Skeletal muscle tissue (tissue), 4 donors: ENCODE data around the gene GLI3. TPM values are rescaled to one million over a fixed set of nuclear protein-coding genes. Genes with fewer than 3 reads are reported as not detected.

Experiments
- H3K27ac ChIP-seq: one replicate; pipeline ENCODE4 v1.7.0; 2013; ENCODE audit warnings: mild to moderate bottlenecking, low read depth, low read length, inconsistent platforms
- H3K27me3 ChIP-seq, 3 donors: one replicate each; pipeline ENCODE4 v1.7.0; 2013; ENCODE audit warnings: low read length in 3 of 3; ENCODE audit not compliant: control insufficient read depth in 3 of 3, insufficient read depth in 3 of 3
- H3K36me3 ChIP-seq, 3 donors: one replicate each; pipeline ENCODE4 v1.7.0; 2013; ENCODE audit warnings: low read length in 3 of 3; ENCODE audit not compliant: control insufficient read depth in 3 of 3, insufficient read depth in 3 of 3
- H3K4me1 ChIP-seq, 3 donors: one replicate each; pipeline ENCODE4 v1.7.0; 2013; ENCODE audit warnings: low read length in 3 of 3, mild to moderate bottlenecking in 3 of 3; ENCODE audit not compliant: control insufficient read depth in 3 of 3, insufficient read depth in 3 of 3
- H3K4me3 ChIP-seq, 3 donors: one replicate each; pipeline ENCODE4 v1.7.0; 2013; ENCODE audit warnings: low read length in 3 of 3
- H3K9ac ChIP-seq, 3 donors: one replicate each; pipeline ENCODE4 v1.7.0; 2013; ENCODE audit warnings: low read length in 3 of 3, mild to moderate bottlenecking in 3 of 3, moderate library complexity in 2 of 3, low read depth in 1 of 3
- H3K9me3 ChIP-seq, 3 donors: one replicate each; pipeline ENCODE4 v1.7.0; 2013; ENCODE audit warnings: low read length in 3 of 3; ENCODE audit not compliant: control insufficient read depth in 3 of 3
- total RNA-seq: library from RNA; depleted of rRNA; stranded (reverse); fragments of >200 nt; gene quantifications from one replicate; pipeline ENCODE4 v1.2.3, GENCODE V29; 2014
- donor health status: Osteomylitis.

Gene GLI3
- total RNA-seq, 1 donor from 2014 or later = 13.6 TPM

DNA sequence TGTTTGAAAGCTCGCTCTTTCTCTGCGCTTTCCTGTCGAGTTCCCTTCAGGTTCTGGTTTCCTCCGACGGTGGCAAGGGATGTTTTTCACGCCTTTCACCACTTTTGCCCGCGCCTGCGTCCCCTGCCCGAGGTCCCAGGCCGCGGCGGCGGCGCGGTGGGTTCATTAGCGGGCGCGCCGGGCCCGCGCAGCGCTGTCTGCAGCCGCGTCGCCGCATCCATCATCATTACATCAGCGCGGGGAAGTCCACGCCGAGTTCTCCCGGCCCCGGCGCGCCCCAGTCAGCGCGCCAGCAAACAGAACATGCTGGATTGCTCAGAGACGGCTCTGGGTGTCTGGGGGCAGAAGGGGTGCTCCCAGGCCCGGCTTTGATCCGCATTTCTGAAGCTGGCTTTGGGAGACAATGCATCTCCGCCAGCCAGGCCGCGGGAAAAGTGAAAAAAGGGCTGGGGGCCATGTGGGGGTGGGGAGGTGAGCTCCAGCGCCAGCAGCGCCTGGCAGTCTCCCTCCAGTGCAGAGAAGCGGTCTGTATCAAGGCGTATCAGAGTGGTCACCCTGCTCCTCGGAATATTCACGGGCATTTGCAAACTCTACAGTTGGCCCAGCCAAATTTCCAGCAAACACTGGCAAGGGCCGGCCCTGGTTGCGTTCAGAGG is 8.9 kb downstream of the GLI3 start:
- H3K27me3 ChIP-seq = peaks cover 3 to 8% (median 8%) of the 10 kb centered on the region in 3 donors
- no peak overlapping the region for H3K9ac ChIP-seq
- no peak overlapping the region for H3K27ac ChIP-seq
- H3K9me3 ChIP-seq = no peaks in the 10 kb centered on the region
- peaks cover 0 to 5% (median 0%) of the 10 kb centered on the region in 3 donors for H3K4me1 ChIP-seq
- peak overlapping the region in 2 of 3 donors; percentile 23 to 41 for H3K4me3 ChIP-seq
- H3K36me3 ChIP-seq = no peaks in the 10 kb centered on the region

DNA sequence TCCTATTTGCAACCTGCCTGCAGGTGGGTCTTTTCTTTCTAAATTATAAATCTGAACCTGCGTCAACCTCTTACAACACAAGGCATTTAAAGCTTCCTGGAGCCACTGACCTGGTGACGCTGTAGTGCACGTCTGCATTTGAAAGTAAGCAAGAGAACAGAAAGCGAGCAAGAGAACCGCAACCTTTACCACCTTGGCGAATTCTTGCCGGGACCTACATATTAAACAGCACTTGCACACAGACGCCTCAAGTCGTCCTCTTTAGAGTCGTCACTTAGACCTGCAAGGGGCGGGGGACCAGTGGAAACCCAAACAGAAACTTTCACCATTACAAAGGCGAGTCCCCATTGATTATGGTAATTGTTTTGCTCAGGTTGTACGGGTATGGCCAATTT is 9.5 kb downstream of the GLI3 start:
- Histone ChIP-seq H3K9ac (no peak overlapping the region), H3K4me1 (peaks cover 0 to 5% (median 0%) of the 10 kb centered on the region in 3 donors), H3K36me3 (no peaks in the 10 kb centered on the region), H3K9me3 (no peaks in the 10 kb centered on the region), H3K4me3 (peak overlapping the region in 2 of 3 donors; percentile 23 to 41), H3K27me3 (peaks cover 3 to 8% (median 8%) of the 10 kb centered on the region in 3 donors), H3K27ac (no peak overlapping the region)

DNA sequence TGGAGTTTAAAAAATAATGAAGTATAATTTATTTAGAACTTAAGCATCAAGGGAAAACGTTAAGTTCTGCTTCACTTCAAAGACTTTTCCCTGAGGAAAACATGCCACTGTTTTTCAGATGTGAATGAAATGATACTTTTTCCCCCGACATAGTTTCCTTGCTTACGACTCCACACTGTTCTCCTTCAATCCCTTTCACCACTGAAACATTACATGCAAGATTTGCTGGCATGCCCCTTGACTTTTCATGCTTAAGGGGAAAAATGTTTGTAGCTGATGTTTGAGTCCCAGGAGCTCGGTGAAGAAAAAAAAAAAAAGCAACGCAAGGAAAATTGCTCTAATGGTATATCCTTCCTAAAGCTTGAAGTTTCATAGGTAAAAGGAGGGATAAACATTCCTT is 10.0 kb downstream of the GLI3 start:
- no peaks in the 10 kb centered on the region for H3K9me3 ChIP-seq
- no peak overlapping the region for H3K9ac ChIP-seq
- no peak overlapping the region for H3K4me3 ChIP-seq
- H3K4me1 ChIP-seq = peaks cover 0 to 5% (median 0%) of the 10 kb centered on the region in 3 donors
- H3K27me3 ChIP-seq = peaks cover 3 to 8% (median 8%) of the 10 kb centered on the region in 3 donors
- no peak overlapping the region for H3K27ac ChIP-seq
- H3K36me3 ChIP-seq = peaks cover 0 to 2% (median 0%) of the 10 kb centered on the region in 3 donors

DNA sequence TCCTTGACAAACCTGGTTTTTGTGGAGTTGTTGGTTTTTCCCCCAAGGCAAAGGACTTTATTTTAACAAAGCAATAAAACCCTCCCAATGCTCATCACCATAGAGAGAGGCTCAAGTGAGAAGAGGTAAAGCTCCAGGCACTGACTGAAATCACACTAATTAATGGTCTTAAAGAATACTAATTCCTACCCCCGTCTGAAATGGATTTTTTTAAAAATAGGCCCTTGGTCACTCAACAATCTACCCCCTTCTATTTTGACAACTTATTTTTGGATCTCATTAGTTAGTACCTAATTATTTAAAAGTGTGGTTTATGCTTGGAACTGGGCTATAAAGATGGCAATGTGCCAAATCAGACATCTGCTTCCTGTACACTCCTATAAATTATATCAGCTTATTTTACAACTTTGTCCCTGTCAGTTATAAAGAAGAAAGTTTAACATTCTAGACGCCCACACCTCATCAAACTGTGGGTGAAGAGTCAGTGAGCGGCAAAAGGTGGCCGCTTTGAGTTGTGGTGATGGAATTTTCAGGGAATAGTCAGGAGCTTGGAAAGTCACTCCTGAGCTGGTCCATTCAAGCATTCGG is 10.6 kb downstream of the GLI3 start:
- Histone ChIP-seq H3K36me3 (peaks cover 0 to 4% (median 0%) of the 10 kb centered on the region in 3 donors), H3K27ac (no peak overlapping the region), H3K4me1 (peaks cover 0 to 5% (median 0%) of the 10 kb centered on the region in 3 donors), H3K27me3 (peaks cover 3 to 8% (median 8%) of the 10 kb centered on the region in 3 donors), H3K4me3 (no peak overlapping the region), H3K9ac (no peak overlapping the region), H3K9me3 (no peaks in the 10 kb centered on the region)

DNA sequence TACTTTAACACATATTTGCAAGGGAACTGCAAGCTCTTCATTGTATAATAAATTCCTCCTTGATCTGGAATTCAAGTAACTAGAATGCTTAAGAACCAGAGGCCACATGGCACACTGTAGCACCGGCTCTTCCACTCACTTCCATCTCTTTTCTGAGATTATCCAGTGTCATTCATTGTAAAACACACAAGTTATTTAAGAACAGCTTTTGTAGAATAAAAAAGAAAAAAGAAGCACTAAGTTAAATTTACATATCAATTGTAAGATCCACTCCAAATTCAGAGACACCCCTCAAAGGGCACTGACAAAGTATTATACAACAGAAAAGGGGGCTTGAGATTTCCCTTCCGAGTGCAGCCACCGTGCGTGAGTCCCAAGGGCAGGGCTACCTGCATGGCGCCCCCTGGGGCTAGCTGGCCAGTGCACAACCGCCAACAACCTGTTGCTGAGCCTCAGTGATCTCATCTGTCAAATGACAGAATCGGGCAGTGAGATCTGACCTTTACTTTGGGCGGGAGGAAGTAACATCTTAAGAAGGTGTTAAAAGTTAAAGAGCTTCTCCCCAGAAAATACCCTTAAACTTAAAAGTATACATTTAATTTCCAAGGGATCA is 12.5 kb downstream of the GLI3 start:
- no peak overlapping the region for H3K9ac ChIP-seq
- no peak overlapping the region for H3K4me3 ChIP-seq
- H3K9me3 ChIP-seq = no peaks in the 10 kb centered on the region
- peaks cover 3 to 5% (median 5%) of the 10 kb centered on the region in 3 donors for H3K27me3 ChIP-seq
- H3K4me1 ChIP-seq = peaks cover 0 to 5% (median 4%) of the 10 kb centered on the region in 3 donors
- H3K27ac ChIP-seq = no peak overlapping the region
- H3K36me3 ChIP-seq = peaks cover 0 to 4% (median 0%) of the 10 kb centered on the region in 3 donors

DNA sequence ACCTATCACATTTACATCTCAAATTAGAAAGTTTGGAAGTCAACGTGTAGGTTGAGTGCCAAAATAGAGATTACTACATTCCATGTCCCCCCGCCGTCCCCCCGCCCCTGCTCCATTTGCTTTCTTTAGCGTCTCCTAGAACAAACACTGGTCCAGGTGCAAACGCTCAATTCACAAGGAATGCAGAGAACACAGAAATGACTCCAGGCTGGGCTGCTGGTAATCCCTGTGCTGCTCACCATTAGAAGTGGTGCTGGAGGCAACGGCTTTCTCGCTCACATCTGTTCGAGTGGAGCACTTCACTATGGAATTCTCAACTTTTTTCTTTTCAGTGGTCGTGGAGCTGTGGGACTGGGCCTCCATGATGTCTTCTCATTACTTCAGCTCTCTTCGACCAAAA is 14.1 kb downstream of the GLI3 start:
- no peak overlapping the region for H3K27ac ChIP-seq

DNA sequence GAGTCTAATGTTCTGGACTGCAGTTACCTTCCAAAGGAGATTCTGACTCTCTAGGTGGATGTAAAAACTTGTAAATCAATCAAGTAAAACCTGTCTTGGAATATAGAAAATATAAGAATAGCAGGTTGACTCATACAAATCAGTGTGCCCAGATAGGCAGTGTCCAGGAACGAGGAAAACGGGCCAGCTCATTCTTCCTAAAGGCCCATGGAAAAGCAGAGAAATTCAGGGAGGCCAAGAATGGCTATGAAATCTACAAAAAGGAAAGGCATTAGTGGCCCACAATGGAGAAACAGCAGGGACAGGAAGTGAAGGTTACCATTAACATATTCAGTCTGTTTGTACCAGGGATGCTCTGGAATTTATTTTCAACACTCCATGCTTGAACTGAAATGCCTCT is 14.9 kb downstream of the GLI3 start:
- no peaks in the 10 kb centered on the region for H3K9me3 ChIP-seq
- peaks cover 0 to 4% (median 0%) of the 10 kb centered on the region in 3 donors for H3K36me3 ChIP-seq
- no peak overlapping the region for H3K9ac ChIP-seq
- no peak overlapping the region for H3K27ac ChIP-seq
- no peak overlapping the region for H3K4me3 ChIP-seq
- no peaks in the 10 kb centered on the region for H3K27me3 ChIP-seq
- peaks cover 0 to 5% (median 0%) of the 10 kb centered on the region in 3 donors for H3K4me1 ChIP-seq

More for the DNA sequence above, 14.1 kb downstream of the GLI3 start:
- Histone ChIP-seq H3K36me3 (peaks cover 0 to 4% (median 0%) of the 10 kb centered on the region in 3 donors), H3K4me3 (no peak overlapping the region), H3K27me3 (peaks cover 0 to 3% (median 0%) of the 10 kb centered on the region in 3 donors), H3K9ac (no peak overlapping the region), H3K4me1 (peaks cover 0 to 4% (median 4%) of the 10 kb centered on the region in 3 donors), H3K9me3 (no peaks in the 10 kb centered on the region)

DNA sequence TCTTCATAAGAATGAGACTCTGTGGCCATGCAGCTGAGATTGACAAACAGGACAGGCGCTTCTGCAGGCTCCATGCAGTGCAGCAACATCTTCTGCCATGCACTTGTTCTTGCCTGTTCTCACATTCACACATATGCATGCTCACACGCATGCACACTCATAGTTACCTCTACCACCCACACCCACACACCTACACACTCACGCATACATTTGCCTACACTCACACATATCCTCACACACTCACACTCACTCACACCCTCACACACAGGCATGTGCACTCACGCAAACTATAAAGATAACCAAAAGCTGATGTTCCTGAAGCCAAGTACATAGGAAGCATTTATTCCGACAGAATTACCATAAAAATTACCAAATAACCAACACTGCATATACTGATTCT is 15.7 kb downstream of the GLI3 start:
- Histone ChIP-seq H3K9me3 (no peaks in the 10 kb centered on the region), H3K4me1 (peaks cover 0 to 7% (median 0%) of the 10 kb centered on the region in 3 donors)

DNA sequence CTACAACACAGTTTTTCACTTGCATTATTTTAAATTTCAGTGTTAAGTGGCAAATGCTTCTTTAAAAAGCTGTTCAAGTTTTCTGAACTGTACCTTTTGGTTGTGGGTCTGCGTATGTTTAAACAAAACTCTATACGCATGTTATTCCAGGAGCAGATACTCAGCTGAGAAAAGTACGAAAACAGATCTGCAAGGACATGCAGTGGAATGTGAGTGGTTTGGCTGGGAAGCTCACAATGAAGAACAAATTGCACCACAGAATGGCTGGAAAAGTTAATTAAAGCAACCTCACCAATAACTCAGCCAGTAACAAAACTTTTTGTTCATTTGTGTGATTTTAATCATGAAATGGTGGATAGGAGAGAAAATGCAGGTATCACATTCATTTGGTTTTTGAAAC is 17.6 kb downstream of the GLI3 start:
- no peaks in the 10 kb centered on the region for H3K27me3 ChIP-seq
- no peaks in the 10 kb centered on the region for H3K9me3 ChIP-seq
- peaks cover 0 to 7% (median 0%) of the 10 kb centered on the region in 3 donors for H3K4me1 ChIP-seq
- peaks cover 0 to 4% (median 0%) of the 10 kb centered on the region in 3 donors for H3K36me3 ChIP-seq
- H3K27ac ChIP-seq = no peak overlapping the region
- no peak overlapping the region for H3K4me3 ChIP-seq
- no peak overlapping the region for H3K9ac ChIP-seq

More for the DNA sequence above, 15.7 kb downstream of the GLI3 start:
- no peak overlapping the region for H3K9ac ChIP-seq
- no peak overlapping the region for H3K27ac ChIP-seq
- H3K27me3 ChIP-seq = no peaks in the 10 kb centered on the region
- H3K4me3 ChIP-seq = no peak overlapping the region
- peaks cover 0 to 4% (median 0%) of the 10 kb centered on the region in 3 donors for H3K36me3 ChIP-seq

DNA sequence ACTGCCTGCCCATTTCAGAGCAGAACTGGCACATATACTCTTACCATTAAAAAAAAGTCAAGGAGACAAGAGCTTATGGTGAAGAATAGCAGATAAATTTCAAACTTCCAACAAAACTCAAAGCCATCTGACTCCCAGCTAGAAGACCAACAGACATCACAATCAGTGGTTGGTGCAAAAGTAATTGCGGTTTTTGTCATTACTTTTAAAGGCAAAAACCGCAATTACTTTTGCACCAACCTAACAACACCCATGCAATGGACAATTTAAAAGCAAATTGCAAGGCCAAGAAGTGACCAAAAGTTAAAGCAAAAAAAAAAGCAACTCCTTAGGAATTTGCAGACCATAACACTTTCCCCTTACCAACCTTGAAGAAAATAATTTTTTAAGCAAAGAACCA is 18.8 kb downstream of the GLI3 start:
- Histone ChIP-seq H3K27ac (no peak overlapping the region), H3K4me1 (peaks cover 0 to 7% (median 0%) of the 10 kb centered on the region in 3 donors), H3K9ac (no peak overlapping the region)

More for the DNA sequence above, 18.8 kb downstream of the GLI3 start:
- no peak overlapping the region for H3K4me3 ChIP-seq
- H3K36me3 ChIP-seq = peaks cover 0 to 4% (median 0%) of the 10 kb centered on the region in 3 donors
- H3K27me3 ChIP-seq = no peaks in the 10 kb centered on the region
- no peaks in the 10 kb centered on the region for H3K9me3 ChIP-seq
